Stimulated activated naive B cell treated with anti-CD40 and anti-IgM and Interleukin-4, amounts not matched to agents 10 μg/mL and 1 μg/mL and 100 μg/mL, for 72 hours (primary cell): ENCODE data around the gene LTK.

ENCODE experiments used
- ATAC-seq, 2 donors: fragments of 150-1000 bp; cut with Tn5 transposase; replicated peaks; 2 replicates each; pipeline ENCODE4 v1.10.0; 2021; ENCODE audit warnings: moderate library complexity in 1 of 2
- DNase-seq: peaks from one replicate; pipeline ENCODE4 v3.0.0; 2021
- H3K27ac Mint-ChIP-seq: one replicate; pipeline ENCODE4 v1.8.0; 2022; ENCODE audit warnings: mild to moderate bottlenecking, mixed read lengths
- H3K27me3 Mint-ChIP-seq, 2 donors: one replicate each; pipeline ENCODE4 v1.8.0; 2022; ENCODE audit warnings: mixed read lengths in 2 of 2
- H3K36me3 Mint-ChIP-seq, 2 donors: one replicate each; pipeline ENCODE4 v1.8.0; 2022; ENCODE audit warnings: mixed read lengths in 2 of 2, mild to moderate bottlenecking in 1 of 2
- H3K4me1 Mint-ChIP-seq, 2 donors: one replicate each; pipeline ENCODE4 v1.8.0; 2022; ENCODE audit warnings: mixed read lengths in 2 of 2, mild to moderate bottlenecking in 1 of 2
- H3K4me3 Mint-ChIP-seq, 2 donors: one replicate each; pipeline ENCODE4 v1.8.0; 2022; ENCODE audit warnings: mild to moderate bottlenecking in 2 of 2, mixed read lengths in 2 of 2, moderate library complexity in 1 of 2
- H3K9me3 Mint-ChIP-seq, 2 donors: one replicate each; pipeline ENCODE4 v1.8.0; 2022; ENCODE audit warnings: mixed read lengths in 2 of 2, mild to moderate bottlenecking in 1 of 2

LTK gene

GRCh38 chr15:41498657-41499056 lies 15.0 kb downstream of the LTK start:
- Mint-ChIP-seq H3K4me3 (peak overlapping the region in 1 of 2 donors; percentile 39), H3K27ac (no peak overlapping the region), H3K9me3 (no peaks in the 10 kb centered on the region), H3K36me3 (no peaks in the 10 kb centered on the region), H3K27me3 (peaks cover 55 to 79% of the 10 kb centered on the region in 2 donors), H3K4me1 (peaks cover 33 to 57% of the 10 kb centered on the region in 2 donors)
- ATAC-seq (no peak), DNase-seq (no peak)

- Mint-ChIP-seq H3K36me3 (no peaks in the 10 kb centered on the region), H3K4me1 (peaks cover 26 to 44% of the 10 kb centered on the region in 2 donors), H3K27me3 (peaks cover 54 to 70% of the 10 kb centered on the region in 2 donors), H3K4me3 (peak overlapping the region; percentile 66 to 75), H3K27ac (no peak overlapping the region), H3K9me3 (no peaks in the 10 kb centered on the region)
- ATAC-seq (no peak), DNase-seq (no peak)
Observed at GRCh38 chr15:41495736-41496599, 17.7 kb downstream of the LTK start.

DNA sequence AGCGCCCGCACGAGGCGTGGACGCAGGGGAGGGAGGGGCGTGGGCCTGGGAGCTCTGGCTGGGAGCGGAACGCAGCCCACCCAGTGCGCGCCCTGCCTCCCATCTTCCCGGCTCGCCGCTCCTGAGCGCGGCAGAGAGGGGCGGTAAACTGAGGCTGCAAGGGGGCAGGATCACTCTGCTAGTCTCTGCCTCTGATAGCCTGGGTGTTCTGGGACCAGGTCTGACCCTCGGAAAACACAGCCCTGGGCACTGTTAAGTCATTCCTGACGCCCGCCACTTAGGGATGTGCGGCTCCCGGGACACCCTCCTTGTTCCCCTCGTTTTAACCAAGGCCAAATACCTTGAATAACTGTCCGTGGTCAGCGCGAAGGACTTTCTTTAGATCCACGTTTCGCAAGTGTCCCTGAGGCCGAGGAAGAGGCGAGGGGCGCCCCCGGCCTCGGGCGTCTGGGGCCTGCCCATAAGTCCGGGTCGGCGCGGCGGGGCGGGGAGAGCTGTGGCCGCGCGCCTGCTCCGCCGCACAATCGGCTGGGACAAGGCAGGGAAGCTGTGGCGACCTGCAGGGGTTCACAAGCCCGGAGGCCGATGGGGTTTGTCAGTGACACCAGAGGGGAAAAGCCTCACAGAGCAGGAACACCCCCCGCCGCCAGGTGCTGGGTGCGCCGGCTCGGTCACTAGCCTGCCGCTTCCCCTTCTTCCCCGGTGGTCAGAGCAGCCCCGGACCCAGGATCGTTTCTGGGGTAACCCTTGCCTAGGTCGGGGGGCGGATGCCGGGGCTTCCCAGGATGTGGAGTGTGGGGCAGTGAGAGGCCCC lies 18.5 kb downstream of the LTK start:
- Mint-ChIP-seq H3K36me3 (no peaks in the 10 kb centered on the region), H3K4me3 (peak overlapping the region; percentile 66 to 75), H3K27me3 (peaks cover 57 to 73% of the 10 kb centered on the region in 2 donors), H3K4me1 (peaks cover 26 to 41% of the 10 kb centered on the region in 2 donors), H3K9me3 (no peaks in the 10 kb centered on the region), H3K27ac (peak overlapping the region; percentile 69)
- DNase-seq (peak; percentile 36), ATAC-seq (peak; percentile 7 to 16)

GRCh38 chr15:41494190-41494921 lies 19.3 kb downstream of the LTK start:
- Mint-ChIP-seq H3K4me1 (peaks cover 23 to 34% of the 10 kb centered on the region in 2 donors), H3K27ac (no peak overlapping the region), H3K4me3 (peak overlapping the region; percentile 60 to 75), H3K9me3 (no peaks in the 10 kb centered on the region), H3K27me3 (peaks cover 52 to 74% of the 10 kb centered on the region in 2 donors), H3K36me3 (no peaks in the 10 kb centered on the region)
- DNase-seq, result peak; percentile 43
- peak; percentile 26 to 31 for ATAC-seq

DNA sequence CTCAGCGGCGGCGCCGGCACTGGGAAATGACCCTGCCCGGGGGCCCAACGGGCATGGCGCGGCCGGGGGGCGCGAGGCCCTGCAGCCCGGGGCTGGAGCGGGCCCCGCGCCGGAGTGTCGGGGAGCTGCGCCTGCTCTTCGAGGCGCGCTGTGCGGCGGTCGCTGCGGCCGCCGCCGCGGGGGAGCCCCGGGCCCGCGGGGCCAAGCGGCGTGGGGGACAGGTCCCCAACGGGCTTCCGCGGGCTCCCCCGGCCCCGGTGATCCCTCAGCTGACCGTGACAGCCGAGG lies 19.8 kb downstream of the LTK start:
- Mint-ChIP-seq H3K27ac (no peak overlapping the region), H3K9me3 (no peaks in the 10 kb centered on the region), H3K4me3 (peak overlapping the region; percentile 60 to 74), H3K36me3 (no peaks in the 10 kb centered on the region), H3K4me1 (peaks cover 18 to 29% of the 10 kb centered on the region in 2 donors), H3K27me3 (peaks cover 47 to 69% of the 10 kb centered on the region in 2 donors)
- ATAC-seq (peak; percentile 31 to 39), DNase-seq (no peak)

DNA sequence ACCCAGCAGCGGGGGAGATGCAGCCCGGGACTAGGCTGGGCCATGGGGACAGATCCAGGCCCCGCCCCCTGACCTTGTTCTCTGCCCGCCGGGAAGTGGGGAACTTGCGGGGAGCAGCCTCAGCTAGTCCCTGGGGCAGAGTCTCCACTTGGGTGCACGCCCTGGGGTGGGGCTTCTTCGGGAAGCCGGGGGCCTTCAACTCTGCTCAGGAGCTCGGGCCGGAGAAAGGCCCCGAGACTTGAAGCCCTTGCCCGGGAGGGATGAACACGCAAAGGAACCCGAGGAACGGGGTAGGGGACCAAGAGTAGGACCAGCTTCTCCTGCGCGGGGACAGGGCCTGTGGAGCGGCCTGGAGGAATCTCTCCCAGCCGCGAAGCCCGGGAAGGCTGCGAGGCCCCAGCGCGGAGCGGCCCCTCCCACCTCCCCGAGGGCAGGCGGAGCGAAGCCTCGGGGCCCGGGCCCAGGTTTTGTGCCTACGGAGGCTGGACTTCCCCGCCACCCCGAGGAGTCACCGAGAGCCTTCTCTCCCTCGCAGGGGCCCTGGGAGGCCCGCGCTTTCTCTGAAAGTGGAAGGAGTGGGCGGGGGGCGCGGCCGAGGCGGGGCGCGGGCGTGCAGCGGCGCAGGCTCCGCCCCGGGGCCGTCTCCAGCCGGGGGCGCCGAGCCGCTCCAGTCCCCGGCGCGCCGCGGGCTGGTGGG lies 20.3 kb downstream of the LTK start, which contains the start of gene ITPKA:
TSS of gene ITPKA (plus strand) at position 670 of the 697 bp plus-strand sequence. CDS start 54 bp downstream, outside the sequence.
- H3K4me3 Mint-ChIP-seq, result peak within 1 kb of the TSS; percentile 82 to 85
- H3K4me1 Mint-ChIP-seq, result peaks cover 13 to 28% of the 10 kb centered on the region in 2 donors
- DNase-seq (peak; percentile 79), ATAC-seq (peak; percentile 85)
- H3K27me3 Mint-ChIP-seq, result peaks cover 42 to 64% of the 10 kb centered on the region in 2 donors
- no peaks in the 10 kb centered on the region for H3K36me3 Mint-ChIP-seq
- peak within 1 kb of the TSS; percentile 79 for H3K27ac Mint-ChIP-seq
- no peaks in the 10 kb centered on the region for H3K9me3 Mint-ChIP-seq

- DNase-seq, result no peak
- no peak for ATAC-seq
- H3K4me1 Mint-ChIP-seq, result peaks cover 17 to 33% of the 10 kb centered on the region in 2 donors
Observed at GRCh38 chr15:41492597-41493204, 20.9 kb downstream of the LTK start.

DNA sequence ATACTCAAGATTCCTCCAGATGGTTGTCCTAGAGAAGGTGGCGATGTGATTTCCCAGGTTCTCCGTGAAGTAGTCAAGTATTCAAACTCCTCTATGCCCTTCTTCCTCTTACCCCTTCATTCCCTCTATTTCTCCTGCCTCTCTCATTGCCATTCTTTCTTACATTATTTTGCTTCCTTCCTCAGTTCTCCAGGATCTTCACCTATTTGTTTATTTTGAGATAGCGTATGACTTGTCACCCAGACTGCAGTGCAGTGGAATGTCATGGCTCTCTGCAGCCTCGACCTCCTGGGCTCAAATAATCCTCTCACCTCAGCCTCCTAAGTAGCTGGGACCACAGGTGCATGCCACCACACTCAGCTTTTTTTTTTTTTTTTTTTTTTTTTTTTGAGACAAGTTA lies 21.7 kb downstream of the LTK start:
- H3K4me3 Mint-ChIP-seq, result no peak overlapping the region
- peaks cover 17 to 35% of the 10 kb centered on the region in 2 donors for H3K4me1 Mint-ChIP-seq
- no peaks in the 10 kb centered on the region for H3K9me3 Mint-ChIP-seq
- ATAC-seq, result no peak
- H3K27ac Mint-ChIP-seq, result no peak overlapping the region
- H3K36me3 Mint-ChIP-seq, result peaks cover 0 to 2% of the 10 kb centered on the region in 2 donors
- no peak for DNase-seq
- peaks cover 39 to 56% of the 10 kb centered on the region in 2 donors for H3K27me3 Mint-ChIP-seq

More at GRCh38 chr15:41492597-41493204, 20.9 kb downstream of the LTK start:
- no peaks in the 10 kb centered on the region for H3K9me3 Mint-ChIP-seq
- H3K36me3 Mint-ChIP-seq, result peaks cover 0 to 2% of the 10 kb centered on the region in 2 donors
- H3K27me3 Mint-ChIP-seq, result peaks cover 45 to 62% of the 10 kb centered on the region in 2 donors
- H3K4me3 Mint-ChIP-seq, result peak overlapping the region; percentile 82 to 85
- peak overlapping the region; percentile 79 for H3K27ac Mint-ChIP-seq

DNA sequence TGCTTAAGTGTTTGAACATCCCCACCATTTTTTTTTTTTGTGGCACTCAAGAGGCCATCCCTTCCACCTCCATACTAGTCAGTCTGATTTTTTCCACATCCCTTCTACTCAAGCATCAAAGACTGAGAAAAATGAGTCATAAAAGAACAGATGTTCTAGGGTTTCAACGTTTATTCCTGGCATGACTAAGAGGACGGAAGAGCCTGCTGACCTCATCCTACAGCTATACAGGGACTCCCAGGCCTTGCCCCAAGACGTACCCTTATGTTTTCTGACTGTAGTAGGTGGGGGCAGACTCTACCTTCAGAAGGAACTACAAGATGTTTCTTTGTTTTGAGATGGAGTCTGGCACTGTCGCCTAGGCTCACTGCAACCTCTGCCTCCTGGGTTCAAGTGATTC lies 23.3 kb downstream of the LTK start:
- DNase-seq, result no peak
- peaks cover 31 to 41% of the 10 kb centered on the region in 2 donors for H3K27me3 Mint-ChIP-seq
- H3K4me3 Mint-ChIP-seq, result no peak overlapping the region
- H3K9me3 Mint-ChIP-seq, result no peaks in the 10 kb centered on the region
- peaks cover 17 to 30% of the 10 kb centered on the region in 2 donors for H3K4me1 Mint-ChIP-seq
- H3K27ac Mint-ChIP-seq, result no peak overlapping the region
- peaks cover 0 to 2% of the 10 kb centered on the region in 2 donors for H3K36me3 Mint-ChIP-seq
- ATAC-seq, result peak; percentile 26 to 29

- H3K4me3 Mint-ChIP-seq, result no peak overlapping the region
- peaks cover 0 to 2% of the 10 kb centered on the region in 2 donors for H3K36me3 Mint-ChIP-seq
- no peak overlapping the region for H3K27ac Mint-ChIP-seq
- DNase-seq (no peak), ATAC-seq (no peak)
- no peaks in the 10 kb centered on the region for H3K9me3 Mint-ChIP-seq
- H3K27me3 Mint-ChIP-seq, result peaks cover 31 to 36% of the 10 kb centered on the region in 2 donors
- H3K4me1 Mint-ChIP-seq, result peaks cover 16 to 25% of the 10 kb centered on the region in 2 donors
Observed at GRCh38 chr15:41489641-41490040, 24.0 kb downstream of the LTK start.

- DNase-seq (no peak), ATAC-seq (no peak)
- Mint-ChIP-seq H3K4me3 (no peak overlapping the region), H3K27ac (peak overlapping the region; percentile 15), H3K9me3 (no peaks in the 10 kb centered on the region), H3K36me3 (peaks cover 0 to 2% of the 10 kb centered on the region in 2 donors), H3K4me1 (peaks cover 22 to 34% of the 10 kb centered on the region in 2 donors), H3K27me3 (peaks cover 29 to 36% of the 10 kb centered on the region in 2 donors)
Observed at GRCh38 chr15:41487802-41488201, 25.8 kb downstream of the LTK start.

DNA sequence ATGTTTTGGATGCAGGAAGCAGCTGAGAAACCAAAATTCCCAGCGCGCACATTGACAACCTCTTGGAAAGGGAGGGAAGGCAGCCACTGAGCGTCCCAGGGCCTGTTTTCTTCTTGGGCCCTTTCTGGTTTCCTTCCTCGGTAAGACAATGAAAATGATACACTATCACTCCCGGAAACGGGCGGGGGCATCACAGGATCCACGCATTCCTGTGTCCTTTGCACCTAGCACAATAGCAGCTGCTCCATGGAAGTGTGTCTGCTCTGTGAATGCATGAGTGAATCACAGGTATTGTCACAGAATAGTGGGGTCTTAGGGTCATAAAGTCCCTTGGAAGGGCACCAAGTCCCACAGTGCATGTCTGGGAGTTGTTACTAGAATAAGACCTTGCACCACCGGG lies 26.2 kb downstream of the LTK start:
- H3K9me3 Mint-ChIP-seq, result no peaks in the 10 kb centered on the region
- peaks cover 18 to 32% of the 10 kb centered on the region in 2 donors for H3K4me1 Mint-ChIP-seq
- H3K27ac Mint-ChIP-seq, result no peak overlapping the region
- peaks cover 24 to 32% of the 10 kb centered on the region in 2 donors for H3K27me3 Mint-ChIP-seq
- peaks cover 0 to 2% of the 10 kb centered on the region in 2 donors for H3K36me3 Mint-ChIP-seq
- H3K4me3 Mint-ChIP-seq, result no peak overlapping the region
- DNase-seq (no peak), ATAC-seq (no peak)

DNA sequence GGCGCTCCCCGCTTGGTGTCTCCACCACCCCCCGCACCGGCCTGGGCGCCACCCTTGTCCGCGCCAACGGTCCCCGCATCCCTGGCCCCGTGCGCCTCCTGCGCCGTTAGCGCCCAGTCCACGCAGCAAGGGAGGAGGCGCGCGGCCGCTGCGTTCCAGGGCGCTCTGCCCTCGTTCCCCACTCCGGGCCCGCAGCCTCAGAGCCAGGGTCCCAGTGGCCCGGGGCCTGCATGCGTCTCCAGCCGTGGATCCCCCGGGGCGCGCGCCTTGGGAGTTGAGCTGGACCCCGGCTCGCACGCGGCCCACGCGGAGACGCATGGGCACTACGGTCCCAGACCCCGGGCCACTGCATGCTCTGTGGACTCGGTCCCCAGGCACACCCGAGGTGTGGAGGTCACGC lies 27.3 kb downstream of the LTK start:
- Mint-ChIP-seq H3K4me3 (no peak overlapping the region), H3K36me3 (peaks cover 0 to 2% of the 10 kb centered on the region in 2 donors), H3K9me3 (no peaks in the 10 kb centered on the region), H3K27ac (no peak overlapping the region), H3K27me3 (peaks cover 13 to 21% of the 10 kb centered on the region in 2 donors), H3K4me1 (peaks cover 15 to 28% of the 10 kb centered on the region in 2 donors)
- no peak for DNase-seq
- no peak for ATAC-seq
